VCaP (cell line): Measurements from ENCODE around the gene NTF4.

Experiments used
- H3K27ac ChIP-seq: fragments of 450-650 bp; 2 replicates; pipeline ENCODE4 v1.5.1; 2017
- CTCF ChIP-seq: fragments of 450-650 bp; conservative IDR thresholded peaks from 2 replicates; pipeline ENCODE4 v1.5.1; 2017; ENCODE audit warnings: mild to moderate bottlenecking, moderate library complexity

The NTF4 gene

DNA sequence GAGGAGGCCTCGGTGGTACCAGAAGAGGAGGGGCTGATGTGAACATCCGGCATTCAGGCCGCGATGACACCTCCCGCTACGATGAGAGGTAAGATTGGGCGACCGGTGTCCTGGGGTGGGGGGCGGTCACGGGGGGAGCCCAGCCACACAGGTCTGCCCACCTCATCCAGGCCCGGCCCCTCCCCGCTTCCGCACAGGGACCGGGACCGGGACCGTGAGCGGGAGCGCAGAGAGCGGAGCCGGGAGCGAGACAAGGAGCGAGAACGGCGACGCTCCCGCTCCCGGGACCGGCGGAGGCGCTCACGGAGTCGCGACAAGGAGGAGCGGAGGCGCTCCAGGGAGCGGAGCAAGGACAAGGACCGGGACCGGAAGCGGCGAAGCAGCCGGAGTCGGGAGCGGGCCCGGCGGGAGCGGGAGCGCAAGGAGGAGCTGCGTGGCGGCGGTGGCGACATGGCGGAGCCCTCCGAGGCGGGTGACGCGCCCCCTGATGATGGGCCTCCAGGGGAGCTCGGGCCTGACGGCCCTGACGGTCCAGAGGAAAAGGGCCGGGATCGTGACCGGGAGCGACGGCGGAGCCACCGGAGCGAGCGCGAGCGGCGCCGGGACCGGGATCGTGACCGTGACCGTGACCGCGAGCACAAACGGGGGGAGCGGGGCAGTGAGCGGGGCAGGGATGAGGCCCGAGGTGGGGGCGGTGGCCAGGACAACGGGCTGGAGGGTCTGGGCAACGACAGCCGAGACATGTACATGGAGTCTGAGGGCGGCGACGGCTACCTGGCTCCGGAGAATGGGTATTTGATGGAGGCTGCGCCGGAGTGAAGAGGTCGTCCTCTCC lies 43.2 kb upstream of the NTF4 start:
- no peak overlapping the region for H3K27ac ChIP-seq
- no peak for TF ChIP-seq CTCF

DNA sequence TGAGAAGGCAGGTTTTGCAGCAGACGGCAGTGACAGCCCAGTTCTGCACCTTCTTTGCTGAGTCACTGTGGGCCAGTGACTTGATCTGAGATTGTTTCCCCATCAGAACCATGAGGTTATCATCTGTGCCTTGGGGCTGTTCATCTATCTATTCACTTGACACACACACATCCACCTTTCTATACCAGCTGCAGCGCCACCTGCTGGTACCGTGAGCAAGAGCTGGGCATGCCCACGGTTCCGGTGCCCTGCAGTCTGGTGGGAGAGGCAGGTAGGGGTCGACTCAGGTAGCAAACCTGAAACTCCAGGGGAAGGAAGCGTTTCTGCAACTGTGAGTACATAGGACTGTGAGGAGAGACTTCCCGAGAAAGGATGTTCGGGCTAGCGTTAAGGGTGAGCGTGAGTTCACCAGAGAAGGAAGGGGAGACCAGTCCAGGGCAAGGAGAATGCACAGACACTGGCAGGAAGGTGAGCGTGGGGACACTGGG lies 42.1 kb upstream of the NTF4 start:
- TF ChIP-seq CTCF = peak; percentile 95
- H3K27ac ChIP-seq = no peak overlapping the region

DNA sequence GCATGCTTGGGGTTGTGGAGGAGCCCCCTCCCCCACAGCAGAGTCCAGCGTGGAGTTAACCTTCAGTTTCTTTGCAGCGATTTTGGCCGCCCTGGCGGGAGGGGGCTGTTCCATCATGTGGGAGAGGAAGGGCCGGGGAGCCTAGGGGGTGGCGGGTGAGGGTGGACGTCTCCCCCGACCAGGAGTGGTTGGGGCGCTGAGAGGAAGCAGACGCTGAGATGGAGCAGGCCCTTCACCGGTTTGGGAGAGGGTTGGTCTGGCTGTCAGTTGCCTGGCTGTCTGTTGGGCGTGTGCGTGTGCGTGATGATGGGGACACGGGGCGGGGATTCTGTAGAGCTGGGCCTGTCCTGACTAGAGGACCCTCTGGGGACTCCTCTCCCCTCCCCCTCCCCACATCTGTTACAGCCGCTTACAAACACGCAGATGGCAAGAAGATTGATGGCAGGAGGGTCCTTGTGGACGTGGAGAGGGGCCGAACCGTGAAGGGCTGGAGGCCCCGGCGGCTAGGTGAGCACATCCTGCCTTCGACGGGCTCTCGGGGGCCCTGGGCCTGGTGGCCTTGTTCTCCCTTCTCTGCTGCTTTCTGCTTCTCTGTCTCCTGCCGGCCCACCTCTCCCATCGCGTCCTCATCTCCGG lies 39.7 kb upstream of the NTF4 start:
- H3K27ac ChIP-seq = no peak overlapping the region
- TF ChIP-seq CTCF = no peak

GRCh38 chr19:49103331-49104085 lies 38.9 kb upstream of the NTF4 start:
- H3K27ac ChIP-seq = no peak overlapping the region
- TF ChIP-seq CTCF = no peak

- no peak for TF ChIP-seq CTCF
Measured at GRCh38 chr19:49102303-49102702, 37.7 kb upstream of the NTF4 start.

GRCh38 chr19:49101160-49101559 lies 36.5 kb upstream of the NTF4 start:
- peak overlapping the region; percentile 9; the same call in 1 of the 2 replicates for H3K27ac ChIP-seq
- TF ChIP-seq CTCF = no peak

More at GRCh38 chr19:49102303-49102702, 37.7 kb upstream of the NTF4 start:
- 0 out of 2 replicates have a peak overlapping the region, but pooled peaks have one; percentile 15 for H3K27ac ChIP-seq

DNA sequence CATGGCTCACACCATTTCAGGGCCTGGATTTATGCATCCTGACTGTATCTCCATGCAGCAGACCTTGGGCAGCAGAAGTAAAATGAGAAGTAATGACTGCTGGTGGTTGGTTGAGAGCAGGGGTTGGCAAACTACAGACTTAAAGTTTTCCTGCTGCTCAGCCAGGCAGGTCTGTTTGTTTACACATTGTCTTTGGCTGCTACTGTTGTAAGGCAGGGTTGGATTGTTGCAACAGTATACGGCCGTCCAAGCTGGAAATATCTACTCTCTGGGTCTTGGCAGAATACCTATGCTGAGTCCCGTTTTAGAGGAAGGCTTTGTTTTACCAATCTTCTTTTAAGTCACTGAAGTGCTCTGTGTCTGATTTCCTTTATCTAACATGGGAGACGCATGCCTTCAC lies 34.2 kb upstream of the NTF4 start:
- TF ChIP-seq CTCF = no peak
- H3K27ac ChIP-seq = peak overlapping the region; percentile 69
